PC-3 (cell line): ENCODE measurements around the gene SMIM12. TPM values are rescaled to one million over a fixed set of nuclear protein-coding genes. Genes with fewer than 3 reads are reported as not detected.

ENCODE experiments used
- ATAC-seq: fragments of 200-7000 bp; cut with Tn5 transposase; 2 replicates; pipeline ENCODE4 v1.9.1; 2020; ENCODE audit warnings: mild to moderate bottlenecking, moderate library complexity
- BruUV-seq: library from RNA; stranded (reverse); fragments of 400-500 nt; replicated peaks from 2 replicates; lab custom pipeline; 2021; lab: Mats Ljungman, UMichigan
- CTCF ChIA-PET: fragments of 300-600 bp; sonication (Branson Sonifier 250); formaldehyde crosslinking; loops from one replicate; lab custom pipeline; 2022; ENCODE audit warnings: antibody characterized with exemption; lab: Charles Lee
- POLR2A ChIA-PET: fragments of 300-600 bp; sonication (Branson Sonifier 250); formaldehyde crosslinking; loops from one replicate; lab custom pipeline; 2022; ENCODE audit warnings: antibody characterized with exemption; ENCODE audit not compliant: unreplicated experiment; lab: Charles Lee
- DNase-seq: peaks from one replicate; pipeline ENCODE4 v3.0.0-alpha.2; 2015
- H2AFZ ChIP-seq: fragments of 300-600 bp; sonication (generic); 2 replicates; pipeline ENCODE4 v1.6.0; 2016; ENCODE audit warnings: antibody characterized with exemption, low read length
- H3F3A ChIP-seq: fragments of 300-600 bp; sonication (generic); one replicate; pipeline ENCODE4 v1.6.0; 2017; ENCODE audit warnings: antibody characterized with exemption, low read length, control low read depth, mild to moderate bottlenecking; ENCODE audit not compliant: unreplicated experiment
- H3K27ac ChIP-seq: fragments of 300-600 bp; sonication (generic); 2 replicates; pipeline ENCODE4 v1.5.1; 2016; ENCODE audit warnings: mild to moderate bottlenecking, low read length
- H3K27me3 ChIP-seq: fragments of 300-600 bp; sonication (generic); 2 replicates; pipeline ENCODE4 v1.6.1; 2016; ENCODE audit warnings: low read length, mixed read lengths
- H3K36me3 ChIP-seq: fragments of 300-600 bp; sonication (generic); 2 replicates; pipeline ENCODE4 v1.6.1; 2016; ENCODE audit warnings: low read depth, mixed run types, low read length, mixed read lengths
- H3K4me1 ChIP-seq: fragments of 300-600 bp; sonication (generic); 2 replicates; pipeline ENCODE4 v1.5.1; 2016; ENCODE audit warnings: low read length; ENCODE audit not compliant: insufficient read depth
- H3K4me2 ChIP-seq: fragments of 300-600 bp; sonication (generic); 2 replicates; pipeline ENCODE4 v1.6.0; 2016; ENCODE audit warnings: low read length
- H3K4me3 ChIP-seq: fragments of 300-600 bp; sonication (generic); 2 replicates; pipeline ENCODE4 v1.5.1; 2016; ENCODE audit warnings: mild to moderate bottlenecking, low read length, mixed read lengths
- H3K79me2 ChIP-seq: fragments of 300-600 bp; sonication (generic); 2 replicates; pipeline ENCODE4 v1.6.1; 2017; ENCODE audit warnings: low read length, mixed read lengths
- H3K9ac ChIP-seq: fragments of 300-600 bp; sonication (generic); 2 replicates; pipeline ENCODE4 v1.6.0; 2016; ENCODE audit warnings: mild to moderate bottlenecking, low read length
- H3K9me2 ChIP-seq: fragments of 300-600 bp; sonication (generic); replicated peaks from 2 replicates; pipeline ENCODE4 v1.6.1; 2016; ENCODE audit warnings: mixed run types, low read length, mixed read lengths
- H3K9me3 ChIP-seq: fragments of 300-600 bp; sonication (generic); 2 replicates; pipeline ENCODE4 v1.6.1; 2016; ENCODE audit warnings: low read length, mixed read lengths
- H4K20me1 ChIP-seq: fragments of 300-600 bp; sonication (generic); 2 replicates; pipeline ENCODE4 v1.6.1; 2016; ENCODE audit warnings: low read length, mixed read lengths
- CTCF ChIP-seq: fragments of 300-600 bp; sonication (generic); conservative IDR thresholded peaks from 2 replicates; pipeline ENCODE4 v1.5.1; 2017; ENCODE audit warnings: antibody characterized with exemption, low read depth, mild to moderate bottlenecking, low read length
- EZH2 ChIP-seq: fragments of 300-600 bp; sonication (generic); IDR thresholded peaks from one replicate; pipeline ENCODE4 v1.6.1; 2017; ENCODE audit warnings: antibody characterized with exemption, mild to moderate bottlenecking, low read length; ENCODE audit not compliant: unreplicated experiment
- EZH2phosphoT487 ChIP-seq: fragments of 300-600 bp; sonication (generic); IDR thresholded peaks from 2 replicates; pipeline ENCODE4 v1.6.1; 2018; ENCODE audit warnings: mild to moderate bottlenecking, antibody characterized with exemption, low read length, borderline replicate concordance
- intact Hi-C: fragments of 100-400 bp; cut with micrococcal nuclease; formaldehyde crosslinking; loops from 2 replicates; pipeline ENCODE4 v1.9.0; 2023
- total RNA-seq: library from RNA; depleted of rRNA; stranded (reverse); fragments of >200 nt; gene quantifications from 2 replicates; pipeline ENCODE4 v1.2.3, GENCODE V29; 2014

Gene SMIM12
- total RNA-seq, 1 experiment from 2014 or later = 47.2 TPM

- BruUV-seq = no TSS peak
- POLR2A ChIA-PET = no interaction called here
These were observed 4.0 kb upstream of the SMIM12 start for GRCh38 chr1:34863501-34863900.

GRCh38 chr1:34858901-34859445, 576 bp downstream of the SMIM12 start:
- H3K9ac ChIP-seq = peak overlapping the region; percentile 95
- ChIA-PET POLR2A (no interaction called here), CTCF (no interaction called here)
- peaks cover 13% of the 10 kb centered on the region; the same call in 1 of the 2 replicates for H3K36me3 ChIP-seq
- ATAC-seq (peak; percentile 29), DNase-seq (peak; percentile 7)
- 0 out of 2 replicates have a peak, but pooled peaks cover 6% of the 10 kb centered on the region for H4K20me1 ChIP-seq
- peaks cover 13% of the 10 kb centered on the region; the same call in 1 of the 2 replicates for H3K4me1 ChIP-seq
- H3K9me3 ChIP-seq = no peaks in the 10 kb centered on the region
- H3K27ac ChIP-seq = peak overlapping the region; percentile 35
- no peak for TF ChIP-seq EZH2phosphoT487
- no peak for TF ChIP-seq EZH2
- no peak for TF ChIP-seq CTCF
- H3K4me3 ChIP-seq = peak overlapping the region; percentile 90
- no peaks in the 10 kb centered on the region for H3K9me2 ChIP-seq
- peak overlapping the region; percentile 100 for H2AFZ ChIP-seq
- BruUV-seq = TSS peak; percentile 61
- H3K27me3 ChIP-seq = no peaks in the 10 kb centered on the region
- no peaks in the 10 kb centered on the region for H3F3A ChIP-seq
- intact Hi-C loops = loop anchor here (10.0 kb wide), 1 partner anchor 256 kb away; no protein-coding TSS in a partner anchor
- H3K79me2 ChIP-seq = peaks cover 34% of the 10 kb centered on the region
- H3K4me2 ChIP-seq = peak overlapping the region; percentile 96

More at GRCh38 chr1:34863501-34863900, 4.0 kb upstream of the SMIM12 start:
- peaks cover 9% of the 10 kb centered on the region; the same call in 1 of the 2 replicates for H3K4me1 ChIP-seq
- H3K9me2 ChIP-seq = no peaks in the 10 kb centered on the region
- intact Hi-C loops = no loop called here
- H2AFZ ChIP-seq = no peak overlapping the region
- H3F3A ChIP-seq = no peaks in the 10 kb centered on the region
- no peaks in the 10 kb centered on the region for H3K27me3 ChIP-seq
- H3K79me2 ChIP-seq = peaks cover 11% of the 10 kb centered on the region
- TF ChIP-seq EZH2 (no peak), CTCF (no peak), EZH2phosphoT487 (no peak)
- DNase-seq (no peak), ATAC-seq (no peak)
- no peaks in the 10 kb centered on the region for H4K20me1 ChIP-seq
- H3K27ac ChIP-seq = no peak overlapping the region
- H3K4me2 ChIP-seq = no peak overlapping the region
- CTCF ChIA-PET = no interaction called here
- no peak overlapping the region for H3K9ac ChIP-seq
- no peak overlapping the region for H3K4me3 ChIP-seq
- no peaks in the 10 kb centered on the region for H3K9me3 ChIP-seq
- no peaks in the 10 kb centered on the region for H3K36me3 ChIP-seq

- no peak overlapping the region for H3K4me2 ChIP-seq
- POLR2A ChIA-PET = no interaction called here
- intact Hi-C loops = loop anchor here (10.0 kb wide), 1 partner anchor 258 kb away; no protein-coding TSS in a partner anchor
- no peaks in the 10 kb centered on the region for H3K27me3 ChIP-seq
- DNase-seq (no peak), ATAC-seq (no peak)
- no peak overlapping the region for H3K4me3 ChIP-seq
- no TSS peak for BruUV-seq
- H2AFZ ChIP-seq = no peak overlapping the region
- H3K9ac ChIP-seq = no peak overlapping the region
- H3K4me1 ChIP-seq = peaks cover 18% of the 10 kb centered on the region
- TF ChIP-seq CTCF (no peak), EZH2phosphoT487 (no peak), EZH2 (no peak)
- CTCF ChIA-PET = interaction anchor here (0.6 kb wide), 1 partner anchor 662 kb away, joined by 8 read pairs; no protein-coding TSS in a partner anchor
- H4K20me1 ChIP-seq = 0 out of 2 replicates have a peak, but pooled peaks cover 6% of the 10 kb centered on the region
- H3K36me3 ChIP-seq = peaks cover 13% of the 10 kb centered on the region; the same call in 1 of the 2 replicates
- no peaks in the 10 kb centered on the region for H3K9me3 ChIP-seq
- no peak overlapping the region for H3K27ac ChIP-seq
- H3K9me2 ChIP-seq = no peaks in the 10 kb centered on the region
- H3K79me2 ChIP-seq = peaks cover 39% of the 10 kb centered on the region
- H3F3A ChIP-seq = peaks cover 4% of the 10 kb centered on the region
These were observed 2.9 kb downstream of the SMIM12 start for GRCh38 chr1:34856697-34857096.
